ENCODE results near the gene TOPAZ1. TPM values are rescaled to one million over a fixed set of nuclear protein-coding genes. Genes with fewer than 3 reads are reported as not detected.
A peak's percentile ranks its signal among the peaks of the same experiment; 100 is the strongest.

Gene TOPAZ1
- total and polyA plus RNA-seq, 2 of the 4 experiments (the other 2 are of a cell fraction) = not detected

GRCh38 chr3:44339181-44340057, 97.7 kb downstream of the TOPAZ1 start:
- dilution Hi-C loops (cut with HindIII; ENCODE audit: low sequenced_read_pairs, unreplicated experiment) = no loop called here
- peak overlapping the region; percentile 80 for H3K14ac ChIP-seq (replicated peaks; ENCODE audit: low read depth, low read length)
- POLR2A ChIA-PET (ENCODE audit: unreplicated experiment) = interaction anchor here (0.6 kb wide), 1 partner anchor 1754 kb away, joined by 3 read pairs; no protein-coding TSS in a partner anchor
- H3K23ac ChIP-seq (ENCODE audit: low read depth, low read length) = peak overlapping the region; percentile 91; the same call in 1 of the 2 replicates
- H2BK15ac ChIP-seq (ENCODE audit: low read depth, low read length) = no peak overlapping the region; the same call in 2 of the 3 replicates
- H4K5ac ChIP-seq (ENCODE audit: low read depth, low read length) = peak overlapping the region; percentile 16; the same call in 1 of the 2 replicates
- in situ Hi-C loops (cut with MboI; ENCODE audit: low sequenced_read_pairs) = loop anchor here (25.0 kb wide), 2 partner anchors 298 to 548 kb away; partner anchors contain the start of genes ZNF197 and ZNF35
- H2BK120ac ChIP-seq (ENCODE audit: low read depth, low read length) = 0 out of 2 replicates have a peak overlapping the region, but pooled peaks have one; percentile 35
- no peaks in the 10 kb centered on the region for H3K27me3 ChIP-seq (ENCODE audit: control insufficient read depth, insufficient read depth, low read length)
- H4K8ac ChIP-seq (ENCODE audit: low read depth in 2 of 2, low read length in 2 of 2) = peak overlapping the region; percentile 52 to 66; a peak in 3 of 4 replicates
- WGBS, 2 experiments (ENCODE audit: extremely low coverage in 2 of 2, insufficient read length in 1 of 2) = no CpG with 5 or more reads among the region's 11 CpGs
- intact Hi-C loops (cut with micrococcal nuclease) = loop anchor here (2.0 to 5.0 kb wide), 2 partner anchors 137 to 173 kb away; partner anchors contain the start of gene ZNF445
- H3K4me1 ChIP-seq (ENCODE audit: control insufficient read depth, insufficient read depth, low read length) = 0 out of 2 replicates have a peak, but pooled peaks cover 2% of the 10 kb centered on the region
- H3K56ac ChIP-seq (ENCODE audit: extremely low read depth, insufficient read depth, low read length) = peak overlapping the region; percentile 72; the same call in 1 of the 2 replicates
- no peaks in the 10 kb centered on the region for H3K36me3 ChIP-seq (ENCODE audit: control insufficient read depth, insufficient read depth, low read length)
- no peak overlapping the region for H2AK9ac ChIP-seq (replicated peaks; ENCODE audit: low read depth, low read length, poor library complexity)
- H2AK5ac ChIP-seq (ENCODE audit: low read depth, low read length) = no peak overlapping the region
- peak overlapping the region; percentile 96 for H3K9ac ChIP-seq (ENCODE audit: low read depth, low read length)
- H3K9me1 ChIP-seq (ENCODE audit: insufficient read depth, low read length) = peaks cover 4% of the 10 kb centered on the region; the same call in 1 of the 2 replicates
- H3K4ac ChIP-seq (ENCODE audit: low read depth, low read length) = peak overlapping the region; percentile 84; the same call in 1 of the 2 replicates
- H3K4me2 ChIP-seq (ENCODE audit: low read depth, low read length) = peak overlapping the region; percentile 70
- peak overlapping the region; percentile 63 for H3K4me3 ChIP-seq (ENCODE audit: insufficient read depth, low read depth, low read length)
- peak overlapping the region; percentile 86; the same call in 1 of the 2 replicates for H3K27ac ChIP-seq (ENCODE audit: insufficient read depth, low read length)
- CTCF ChIA-PET = no interaction called here
- no peak overlapping the region for H2AFZ ChIP-seq (replicated peaks; ENCODE audit: low read length, poor library complexity)
- no TSS peak for BruUV-seq (replicated peaks)
- peak overlapping the region; percentile 53 for H4K91ac ChIP-seq (ENCODE audit: insufficient read depth, low read depth, low read length)
- H2BK20ac ChIP-seq (ENCODE audit: low read depth, low read length) = 0 out of 2 replicates have a peak overlapping the region, but pooled peaks have one; percentile 1
- no peaks in the 10 kb centered on the region for H4K20me1 ChIP-seq (ENCODE audit: insufficient read depth, low read length)
- ATAC-seq (ENCODE audit: low read depth) = no peak
- no peaks in the 10 kb centered on the region for H3K9me3 ChIP-seq (ENCODE audit: control insufficient read depth, insufficient read depth, low read length)
- H2BK5ac ChIP-seq (ENCODE audit: low read depth, low read length, poor library complexity, severe bottlenecking) = peak overlapping the region; percentile 85
- DNase-seq = no peak
- peak overlapping the region; percentile 31 for H3K18ac ChIP-seq (ENCODE audit: low read depth, low read length)
- H3K79me1 ChIP-seq (ENCODE audit: low read depth in 1 of 2, low read length in 2 of 2) = peaks cover 18 to 34% of the 10 kb centered on the region in 2 experiments
- no peak for TF ChIP-seq CHD1 (IDR thresholded peaks at IDR 0.05; ENCODE audit: low read depth, low read length)
- no peak for TF ChIP-seq CEBPB (IDR thresholded peaks at IDR 0.05; ENCODE audit: low read depth, low read length)
- no peak for TF ChIP-seq USF2 (IDR thresholded peaks at IDR 0.05; ENCODE audit: low read depth, low read length)
- no peak for TF ChIP-seq ELK1 (IDR thresholded peaks at IDR 0.05; ENCODE audit: borderline replicate concordance, low read depth, low read length)
- TF ChIP-seq FOS (IDR thresholded peaks at IDR 0.05; ENCODE audit: low read depth, low read length) = no peak
- no peak for TF ChIP-seq MAZ (IDR thresholded peaks at IDR 0.05; ENCODE audit: borderline replicate concordance, low read depth, low read length)
- no peak for TF ChIP-seq RAD21 (IDR thresholded peaks at IDR 0.05; ENCODE audit: low read length)
- no peak for TF ChIP-seq RCOR1 (IDR thresholded peaks at IDR 0.05; ENCODE audit: insufficient replicate concordance, low read length)
- TF ChIP-seq BHLHE40 (IDR thresholded peaks at IDR 0.05; ENCODE audit: low read depth, low read length) = no peak
- no peak for TF ChIP-seq NFE2L2 (IDR thresholded peaks at IDR 0.05; ENCODE audit: low read depth, low read length)
- TF ChIP-seq CTCF (conservative IDR thresholded peaks at IDR 0.05; ENCODE audit: low read depth, low read length) = no peak
- no peak for TF ChIP-seq MXI1 (IDR thresholded peaks at IDR 0.05; ENCODE audit: borderline replicate concordance, low read depth, low read length)

Measured in IMR-90 (cell line).